HG02852 (cell line): ENCODE measurements around the gene CTNND2.

ENCODE experiments used
- ATAC-seq: cut with Tn5 transposase; IDR thresholded peaks from one replicate; pipeline ENCODE4 v1.9.1; 2021; ENCODE audit warnings: mild to moderate bottlenecking, moderate library complexity; ENCODE audit not compliant: unreplicated experiment

Gene CTNND2

DNA sequence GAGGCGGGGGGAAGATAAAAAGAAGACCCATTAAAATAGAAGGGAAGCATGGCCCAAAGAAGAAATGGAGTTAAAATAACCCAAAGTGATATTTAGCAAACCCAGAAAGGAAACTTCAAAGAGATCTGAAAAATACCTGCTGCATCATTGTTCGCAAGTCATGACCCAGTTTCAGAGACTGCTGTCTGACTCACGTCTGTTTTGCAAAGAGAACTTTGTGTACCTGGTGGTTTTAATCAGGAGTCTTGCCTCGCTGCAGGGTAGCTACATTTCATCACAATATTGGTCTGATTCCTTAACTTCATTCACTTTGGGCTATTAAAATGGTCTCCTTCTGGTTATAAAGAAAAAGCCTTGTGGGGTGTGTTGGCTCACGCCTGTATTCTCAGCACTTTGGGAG is 682.1 kb downstream of the CTNND2 start:
- ATAC-seq, result no peak

GRCh38 chr5:11214864-11215644 is 689.2 kb downstream of the CTNND2 start:
- no peak for ATAC-seq

DNA sequence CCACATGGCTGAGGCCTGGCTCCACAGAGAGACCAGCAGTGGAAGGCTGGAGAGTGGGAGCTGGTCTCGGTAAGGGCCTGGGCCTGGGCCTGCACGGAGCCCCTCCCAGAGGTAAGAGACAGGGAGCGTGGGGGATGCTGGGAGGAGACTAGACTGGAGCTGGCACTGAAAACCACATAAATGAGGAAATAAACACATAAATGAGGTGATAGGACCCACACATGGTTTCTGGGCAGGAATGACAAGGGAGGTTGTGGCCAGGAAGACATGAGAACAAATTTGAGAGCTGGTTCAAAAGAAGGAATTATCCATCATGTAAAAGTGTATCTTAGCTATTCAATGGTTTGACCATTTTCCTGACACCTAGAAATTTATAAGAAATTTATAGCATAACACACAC is 691.5 kb downstream of the CTNND2 start:
- no peak for ATAC-seq

DNA sequence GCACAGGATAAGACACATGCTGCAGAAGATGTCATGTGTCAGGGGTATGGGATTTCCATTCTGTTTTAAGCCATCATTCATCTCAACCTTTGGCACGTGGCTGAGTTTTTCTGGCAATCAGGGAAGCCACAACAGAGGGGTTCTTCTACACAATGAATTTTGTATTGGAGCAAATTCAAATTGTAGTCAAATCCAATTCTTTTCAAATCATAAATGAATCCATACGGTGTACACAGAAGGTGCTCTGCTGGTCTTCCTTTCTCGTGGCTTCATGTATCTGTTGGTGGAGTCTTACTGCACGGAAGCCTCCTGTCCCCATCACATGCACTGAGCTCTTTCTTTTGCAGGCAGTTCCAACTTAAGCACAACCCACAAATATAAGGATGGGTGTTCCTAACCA is 706.5 kb downstream of the CTNND2 start:
- no peak for ATAC-seq

- ATAC-seq, result no peak
Measured at GRCh38 chr5:11191673-11192072, 712.6 kb downstream of the CTNND2 start.

- ATAC-seq, result peak; percentile 59
Measured at GRCh38 chr5:11182441-11183080, 721.7 kb downstream of the CTNND2 start.

- no peak for ATAC-seq
Measured at GRCh38 chr5:11181940-11182339, 722.3 kb downstream of the CTNND2 start.

DNA sequence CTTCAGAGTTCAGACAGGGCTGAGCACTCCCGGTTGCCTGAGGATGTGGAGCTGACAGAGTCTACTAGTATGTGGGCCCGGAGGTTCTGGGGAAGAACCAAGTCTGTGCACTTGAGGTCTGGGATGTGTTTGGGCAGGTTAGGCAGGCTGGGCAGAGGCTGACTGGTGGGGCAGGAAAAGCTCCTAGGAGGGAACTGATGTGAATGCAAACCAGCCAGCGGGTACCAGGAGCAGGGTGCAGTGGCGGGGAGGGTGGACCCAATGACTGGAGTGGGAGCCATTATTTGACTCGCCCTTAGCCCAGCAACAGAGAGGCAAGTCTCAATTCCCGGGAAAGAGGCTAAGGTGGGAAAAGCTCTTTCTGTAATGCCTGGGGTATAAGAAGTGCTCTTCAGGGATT is 723.4 kb downstream of the CTNND2 start:
- no peak for ATAC-seq

DNA sequence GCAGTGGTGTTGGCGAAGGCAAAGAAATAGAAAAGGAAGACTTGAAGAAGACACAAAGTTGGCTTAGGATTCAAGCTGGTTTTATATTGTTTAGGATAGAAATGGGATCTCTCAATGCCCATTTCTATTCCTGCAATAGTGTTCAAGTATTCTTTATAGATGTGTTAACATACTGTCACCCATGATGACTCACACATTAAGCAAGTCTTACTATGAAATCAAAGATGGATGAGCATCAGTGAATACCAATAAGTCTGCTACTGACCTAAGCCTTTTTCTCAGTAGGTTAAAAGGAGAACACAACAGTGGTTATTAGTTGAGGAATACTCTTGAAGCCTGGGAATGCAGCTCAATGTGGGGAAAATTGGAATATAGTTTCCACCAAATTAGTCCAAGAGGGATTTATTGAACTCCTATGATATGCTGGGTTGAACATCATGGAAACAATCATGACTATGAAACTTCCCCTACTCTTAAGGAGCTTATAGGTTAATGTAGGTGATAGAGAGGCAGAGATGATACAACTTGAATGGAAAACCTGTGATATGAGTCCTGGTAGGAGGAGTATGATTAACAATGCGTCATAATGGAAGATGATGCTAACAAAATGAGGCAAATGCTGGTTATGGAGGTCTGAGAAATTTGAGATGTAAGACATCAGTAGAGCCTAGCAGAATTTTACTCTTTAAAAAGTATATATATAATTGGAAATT is 726.1 kb downstream of the CTNND2 start:
- no peak for ATAC-seq

DNA sequence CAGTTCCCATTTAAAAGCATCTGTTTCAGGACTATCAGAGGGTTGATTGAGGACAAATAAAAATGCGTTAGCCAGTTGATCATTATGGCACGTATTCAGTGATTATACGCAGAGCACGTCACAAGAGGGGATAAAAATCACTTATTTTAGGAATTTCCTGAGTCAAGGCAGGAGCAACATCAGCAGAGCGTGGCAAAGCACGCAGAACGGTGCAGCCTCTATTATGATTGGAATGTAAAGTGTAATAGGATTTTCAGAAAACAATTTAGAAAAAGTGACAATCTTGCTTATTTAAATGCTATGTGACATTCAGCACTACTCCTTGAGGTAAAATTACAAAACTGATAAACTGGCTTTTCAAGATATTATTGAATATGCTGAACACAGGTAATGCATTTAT is 729.7 kb downstream of the CTNND2 start:
- ATAC-seq, result no peak

GRCh38 chr5:11172484-11172883 is 731.8 kb downstream of the CTNND2 start:
- ATAC-seq, result no peak

DNA sequence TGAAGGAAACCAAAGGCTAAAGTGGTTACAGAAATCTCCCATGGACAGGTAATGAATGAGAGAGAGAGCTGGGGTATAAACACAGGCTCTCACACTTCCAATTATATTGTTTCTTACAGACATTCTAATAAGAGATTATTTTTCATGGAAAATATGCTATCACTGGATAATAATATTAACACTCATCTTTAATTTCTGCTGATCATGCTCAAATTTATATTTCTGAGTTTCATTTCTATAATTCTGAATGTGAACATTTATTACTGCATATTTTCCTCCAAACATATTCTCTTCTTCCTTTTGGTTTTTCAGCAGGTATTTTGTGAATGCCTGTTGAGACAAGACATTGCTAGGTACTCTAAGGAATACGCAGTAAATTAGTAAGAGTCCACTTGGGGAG is 733.0 kb downstream of the CTNND2 start:
- ATAC-seq, result no peak

- ATAC-seq, result no peak
Measured at GRCh38 chr5:11166923-11167322, 737.3 kb downstream of the CTNND2 start.

- no peak for ATAC-seq
Measured at GRCh38 chr5:11164531-11165294, 739.5 kb downstream of the CTNND2 start.

DNA sequence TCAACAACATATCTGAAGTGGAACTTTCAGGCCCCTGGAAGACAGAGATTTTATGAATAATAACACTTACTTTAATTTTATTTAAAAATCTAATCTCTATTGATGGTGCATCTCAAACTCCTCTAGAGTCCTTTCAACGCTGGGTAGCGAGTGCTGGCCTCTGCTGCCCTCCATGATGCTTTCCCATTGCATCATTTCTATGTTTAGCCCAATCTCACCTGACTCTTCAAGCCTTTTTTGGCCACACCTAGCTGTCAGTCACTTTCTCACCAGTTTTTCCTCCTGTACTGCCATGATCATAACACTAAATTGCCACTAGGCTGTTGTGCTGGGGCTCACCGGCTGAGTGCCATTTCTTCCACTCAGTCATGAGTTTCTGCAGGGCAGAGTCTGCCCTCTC is 747.1 kb downstream of the CTNND2 start:
- no peak for ATAC-seq

GRCh38 chr5:11153670-11154382 is 750.4 kb downstream of the CTNND2 start:
- no peak for ATAC-seq

DNA sequence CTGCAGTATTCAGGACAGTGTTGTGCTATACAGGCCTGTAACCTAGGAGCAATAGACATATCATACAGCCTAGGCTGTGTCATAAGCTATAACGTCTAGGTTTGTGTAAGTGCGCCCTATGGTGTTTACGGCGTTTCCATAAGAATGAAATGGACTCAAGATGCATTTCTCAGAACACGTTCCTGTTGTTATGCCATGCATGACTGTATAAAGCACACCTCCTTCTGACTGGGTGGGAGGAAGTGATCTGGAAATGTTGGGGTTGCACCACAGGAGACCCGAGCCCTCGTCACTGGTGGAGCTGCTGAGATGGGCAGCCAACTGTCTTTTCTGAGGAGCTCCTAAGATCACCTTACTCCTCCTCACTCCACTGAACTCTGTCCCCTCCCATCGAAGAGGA is 751.9 kb downstream of the CTNND2 start:
- no peak for ATAC-seq

GRCh38 chr5:11150976-11151375 is 753.3 kb downstream of the CTNND2 start:
- no peak for ATAC-seq

DNA sequence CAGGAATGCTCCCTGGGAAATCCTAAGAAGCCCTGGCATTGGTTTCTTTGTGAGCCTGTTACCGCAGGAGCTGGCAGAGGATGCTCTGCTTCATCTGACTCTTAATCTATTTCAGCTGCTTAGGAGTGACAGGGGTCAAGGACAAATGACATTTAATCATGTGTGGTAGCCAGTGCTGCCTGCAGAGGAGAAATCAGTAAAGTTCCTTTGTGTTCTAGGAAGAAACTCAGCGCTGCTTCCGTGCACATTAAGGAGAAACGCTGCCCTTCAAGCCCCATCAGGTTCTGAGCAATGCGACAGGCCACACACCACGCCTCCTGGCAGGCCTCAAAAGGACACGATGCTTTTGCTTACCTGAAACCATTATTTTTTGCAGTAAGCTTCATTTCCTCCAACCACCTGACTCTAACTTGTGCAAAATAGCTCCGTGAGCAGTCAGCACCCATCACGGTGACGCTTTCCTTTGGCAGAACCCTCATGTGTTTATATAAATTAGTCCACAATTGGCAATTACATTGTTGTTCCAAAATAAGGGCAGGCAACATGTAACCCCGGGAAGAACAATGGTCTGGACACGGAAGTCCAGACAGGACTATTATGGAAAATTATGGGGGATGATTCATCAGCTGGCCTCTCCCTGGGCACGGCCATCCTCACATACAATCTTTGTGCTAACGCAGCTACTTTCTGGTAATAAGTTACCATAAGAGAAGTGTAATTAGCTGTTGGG is 755.3 kb downstream of the CTNND2 start:
- no peak for ATAC-seq

DNA sequence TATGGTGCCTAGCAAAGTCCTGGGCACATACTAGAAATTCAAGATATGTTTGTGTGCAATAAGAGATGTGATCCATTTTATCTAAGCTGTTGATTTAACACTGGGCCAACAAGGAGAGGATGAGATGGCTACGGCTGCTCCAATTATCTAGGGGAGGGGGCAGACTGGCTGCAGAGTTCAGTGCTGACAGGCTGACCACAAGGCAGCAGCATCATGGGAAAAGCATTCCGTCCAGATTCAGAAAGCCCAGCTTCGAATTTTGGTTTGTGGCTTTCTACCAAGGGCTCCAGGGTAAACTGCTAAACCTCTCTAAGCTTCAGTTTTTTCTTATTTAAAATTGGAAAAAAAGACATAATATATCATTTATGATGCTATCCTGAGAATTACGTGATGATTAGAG is 758.1 kb downstream of the CTNND2 start:
- ATAC-seq, result no peak
